AG08395 (cell line): ENCODE measurements around the gene EIF3I.

ENCODE experiments used
- DNase-seq: peaks from one replicate; pipeline ENCODE4 v3.0.0; 2012; ENCODE audit warnings: mixed read lengths, low spot score

Gene EIF3I

GRCh38 chr1:32266921-32267591, 44.8 kb downstream of the EIF3I start:
- DNase-seq: no peak

- DNase-seq: no peak
These were observed 47.5 kb downstream of the EIF3I start for GRCh38 chr1:32269744-32270143.

- DNase-seq: no peak
These were observed 50.6 kb downstream of the EIF3I start for GRCh38 chr1:32272557-32273390.

GRCh38 chr1:32273391-32274208, 51.4 kb downstream of the EIF3I start:
- no peak for DNase-seq

GRCh38 chr1:32274646-32275340, 52.6 kb downstream of the EIF3I start:
- no peak for DNase-seq

GRCh38 chr1:32275424-32275823, 53.2 kb downstream of the EIF3I start:
- DNase-seq: no peak

- DNase-seq: no peak
These were observed 54.0 kb downstream of the EIF3I start for GRCh38 chr1:32276032-32276782.
